HG02763 (cell line): ENCODE measurements around the gene LIN7B.
A peak's percentile ranks its signal among the peaks of the same experiment; 100 is the strongest.
"Not testable (repeated sequence)": the region's sequence is repeated elsewhere in the genome, so short reads cannot be mapped to it uniquely, and the experiment has no call there.

Experiments used
- ATAC-seq: cut with Tn5 transposase; IDR thresholded peaks from one replicate; pipeline ENCODE4 v1.9.1; 2021; ENCODE audit warnings: mild to moderate bottlenecking, moderate library complexity; ENCODE audit not compliant: unreplicated experiment

Gene LIN7B

DNA sequence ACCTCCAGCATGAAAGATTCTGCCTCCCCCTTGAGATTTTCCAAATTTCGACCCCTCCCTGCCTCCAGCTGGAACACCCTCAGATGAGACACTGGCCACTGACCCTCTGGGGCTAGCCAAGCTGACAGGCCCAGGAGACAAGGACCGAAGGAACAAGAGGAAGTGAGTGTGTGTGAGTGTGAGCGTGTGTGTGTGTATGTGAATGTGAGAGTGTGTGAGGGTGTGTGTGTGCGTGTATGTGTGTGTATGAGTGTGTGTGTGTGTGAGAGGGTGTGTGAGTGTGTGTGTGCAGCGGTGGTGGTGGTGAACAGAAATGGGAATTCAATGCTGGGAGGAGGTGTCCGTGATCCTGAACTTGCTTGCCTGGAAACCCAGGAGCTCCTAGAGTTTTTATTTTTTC, 27.2 kb downstream of the LIN7B start:
- ATAC-seq, result no peak

DNA sequence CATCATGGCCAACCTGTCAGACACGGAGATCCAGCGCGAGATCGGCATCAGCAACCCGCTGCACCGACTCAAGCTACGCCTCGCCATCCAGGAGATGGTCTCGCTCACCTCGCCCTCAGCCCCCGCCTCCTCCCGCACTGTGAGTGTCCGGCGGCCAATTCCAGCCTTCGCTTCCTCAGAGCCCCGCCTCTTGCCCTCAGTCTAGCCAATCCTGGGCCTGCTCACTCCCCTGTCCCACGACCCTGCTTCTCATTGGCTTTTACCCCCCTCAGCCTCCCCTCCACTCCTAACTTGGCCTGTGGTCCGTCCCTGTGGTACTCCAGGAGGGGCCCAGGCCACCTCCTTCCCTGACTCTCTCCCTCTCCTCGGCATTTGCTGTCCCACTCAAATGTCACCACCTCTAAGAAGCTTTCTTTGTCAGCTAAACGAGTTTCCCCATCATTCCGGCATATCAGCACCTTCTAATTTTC, 28.7 kb downstream of the LIN7B start:
- ATAC-seq, result peak; percentile 64

DNA sequence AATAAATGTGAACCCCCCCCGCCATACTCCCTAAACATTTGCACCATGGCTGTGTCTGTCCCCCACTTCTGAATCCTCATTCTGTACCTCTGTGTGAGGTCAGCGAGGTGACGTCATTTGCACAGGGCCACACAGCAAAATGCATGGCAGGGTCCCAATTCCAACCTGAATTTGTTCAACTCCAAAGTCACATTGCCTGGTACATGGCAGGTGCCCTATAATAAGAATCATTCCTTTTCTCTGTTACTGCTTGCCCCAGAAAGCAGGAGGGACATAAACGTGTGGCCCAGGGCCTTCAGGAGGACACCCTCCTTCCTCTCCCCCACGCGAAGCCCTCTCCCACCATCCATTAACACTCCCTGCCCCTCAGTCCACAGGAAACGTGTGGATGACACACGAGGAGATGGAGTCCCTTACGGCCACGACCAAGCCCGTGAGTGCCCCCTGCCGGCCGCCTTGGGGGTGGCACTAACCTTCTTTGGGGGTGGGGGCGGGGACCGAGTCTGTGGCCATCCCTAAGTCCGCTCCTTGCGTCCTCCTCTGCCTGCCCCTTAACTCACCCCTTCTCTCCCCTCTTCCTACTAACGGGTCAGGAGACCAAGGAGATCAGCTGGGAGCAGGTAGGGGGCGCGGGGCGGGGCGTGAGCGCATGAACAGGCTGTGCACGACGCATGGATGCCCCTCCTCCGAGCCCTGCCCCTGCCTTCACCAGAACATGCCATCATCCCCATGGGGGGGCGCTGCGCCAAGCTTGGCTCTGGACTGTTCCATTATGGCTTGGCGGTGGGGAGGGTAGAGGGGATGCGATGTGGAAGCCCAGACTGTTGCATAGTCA, 31.6 kb downstream of the LIN7B start:
- no peak for ATAC-seq

DNA sequence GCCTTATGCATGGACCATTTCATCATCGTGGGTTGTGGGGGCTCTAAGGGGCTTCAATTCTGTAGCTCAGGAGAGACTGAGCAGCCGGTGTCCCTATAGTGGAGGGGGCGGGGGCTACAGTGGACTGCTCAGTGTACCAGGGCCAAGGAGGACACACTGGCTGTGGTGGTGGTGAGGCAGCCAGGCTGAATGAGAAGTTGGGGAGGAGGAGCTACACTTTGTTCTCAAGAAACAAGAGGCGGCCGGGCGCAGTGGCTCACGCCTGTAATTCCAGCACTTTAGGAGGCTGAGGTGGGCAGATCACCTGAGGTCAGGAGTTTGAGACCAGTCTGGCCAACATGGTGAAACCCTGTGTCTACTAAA, 32.2 kb downstream of the LIN7B start:
- ATAC-seq, result not testable (repeated sequence)

DNA sequence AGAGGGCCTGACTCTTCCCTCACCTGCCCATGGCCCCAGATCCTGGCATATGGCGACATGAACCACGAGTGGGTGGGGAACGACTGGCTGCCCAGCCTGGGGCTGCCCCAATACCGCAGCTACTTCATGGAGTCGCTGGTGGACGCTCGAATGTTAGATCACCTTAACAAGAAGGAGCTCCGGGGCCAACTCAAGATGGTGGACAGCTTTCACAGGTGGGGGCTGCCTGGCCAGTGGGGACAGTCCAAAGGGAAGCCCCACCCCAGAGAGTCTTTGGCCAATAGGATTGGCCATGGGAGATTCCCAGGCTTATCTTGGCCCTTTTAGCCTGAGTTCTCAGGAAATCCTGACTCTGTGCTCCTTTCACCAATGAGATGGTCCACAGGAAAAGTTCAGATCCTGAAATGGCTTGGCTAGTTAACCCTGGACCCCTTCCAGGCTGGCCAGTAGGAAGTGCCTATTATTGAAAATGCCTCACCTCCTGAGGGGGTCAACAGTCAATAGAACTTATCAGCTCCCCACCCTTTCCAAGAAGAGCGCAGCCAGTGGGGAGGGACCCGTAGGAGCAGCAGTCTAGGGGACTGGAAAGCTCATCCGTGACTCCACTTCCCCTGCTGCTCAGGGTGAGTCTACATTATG, 34.0 kb downstream of the LIN7B start:
- no peak for ATAC-seq

DNA sequence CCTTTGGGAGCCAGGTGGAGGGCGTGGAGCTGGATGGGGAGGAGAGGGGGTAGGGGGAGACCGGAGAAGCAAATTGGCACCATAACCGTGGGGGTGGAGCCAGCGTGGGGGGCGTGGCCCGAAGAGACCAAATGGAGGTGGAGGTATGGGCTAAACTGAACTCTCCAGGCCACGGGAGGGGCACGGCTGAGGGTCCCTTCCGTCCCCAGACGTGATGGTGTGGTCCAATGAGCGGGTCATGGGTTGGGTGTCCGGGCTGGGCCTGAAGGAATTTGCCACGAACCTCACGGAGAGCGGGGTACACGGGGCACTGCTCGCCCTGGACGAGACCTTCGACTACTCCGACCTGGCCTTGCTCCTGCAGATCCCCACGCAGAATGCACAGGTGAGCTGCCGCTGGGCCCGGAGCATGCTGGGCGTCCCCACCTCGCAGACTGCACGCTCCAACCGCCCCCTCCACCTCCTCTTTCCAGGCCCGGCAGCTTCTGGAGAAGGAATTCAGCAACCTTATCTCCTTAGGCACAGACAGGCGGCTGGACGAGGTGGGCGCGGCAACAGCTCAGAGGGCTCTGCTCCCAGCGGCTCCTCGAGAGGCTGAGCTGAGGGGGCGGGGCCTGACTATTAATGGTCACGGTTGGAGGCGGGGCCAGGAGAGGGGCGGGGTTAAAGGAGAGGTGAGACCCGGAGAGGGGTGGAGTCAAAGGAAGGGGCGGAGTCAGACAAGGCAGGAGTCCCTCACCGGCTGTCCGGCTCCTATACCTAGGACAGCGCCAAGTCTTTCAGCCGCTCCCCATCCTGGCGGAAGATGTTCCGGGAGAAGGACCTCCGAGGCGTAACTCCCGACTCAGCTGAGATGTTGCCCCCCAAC, 34.8 kb downstream of the LIN7B start:
- ATAC-seq, result no peak

DNA sequence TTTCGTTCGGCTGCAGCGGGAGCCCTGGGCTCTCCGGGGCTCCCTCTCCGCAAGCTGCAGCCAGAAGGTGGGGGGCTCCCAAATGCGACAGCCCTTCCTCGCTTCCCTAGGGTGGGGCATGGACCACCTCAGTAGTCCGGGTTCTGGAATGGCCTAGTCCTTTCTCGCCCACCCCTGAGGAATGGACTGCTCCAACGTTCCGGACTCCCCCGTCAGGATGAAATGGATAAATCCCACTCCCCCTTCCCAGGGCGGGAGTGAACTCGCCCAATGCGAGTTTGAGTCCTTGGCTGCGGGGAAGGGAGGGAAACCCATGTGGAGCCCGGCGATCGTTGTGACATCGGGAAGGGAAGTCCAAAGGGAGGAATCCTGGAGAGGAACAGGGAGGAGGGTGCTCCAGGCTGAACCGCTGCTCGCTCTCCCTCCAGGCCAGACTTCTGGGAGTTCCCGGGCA, 35.5 kb downstream of the LIN7B start:
- no peak for ATAC-seq

DNA sequence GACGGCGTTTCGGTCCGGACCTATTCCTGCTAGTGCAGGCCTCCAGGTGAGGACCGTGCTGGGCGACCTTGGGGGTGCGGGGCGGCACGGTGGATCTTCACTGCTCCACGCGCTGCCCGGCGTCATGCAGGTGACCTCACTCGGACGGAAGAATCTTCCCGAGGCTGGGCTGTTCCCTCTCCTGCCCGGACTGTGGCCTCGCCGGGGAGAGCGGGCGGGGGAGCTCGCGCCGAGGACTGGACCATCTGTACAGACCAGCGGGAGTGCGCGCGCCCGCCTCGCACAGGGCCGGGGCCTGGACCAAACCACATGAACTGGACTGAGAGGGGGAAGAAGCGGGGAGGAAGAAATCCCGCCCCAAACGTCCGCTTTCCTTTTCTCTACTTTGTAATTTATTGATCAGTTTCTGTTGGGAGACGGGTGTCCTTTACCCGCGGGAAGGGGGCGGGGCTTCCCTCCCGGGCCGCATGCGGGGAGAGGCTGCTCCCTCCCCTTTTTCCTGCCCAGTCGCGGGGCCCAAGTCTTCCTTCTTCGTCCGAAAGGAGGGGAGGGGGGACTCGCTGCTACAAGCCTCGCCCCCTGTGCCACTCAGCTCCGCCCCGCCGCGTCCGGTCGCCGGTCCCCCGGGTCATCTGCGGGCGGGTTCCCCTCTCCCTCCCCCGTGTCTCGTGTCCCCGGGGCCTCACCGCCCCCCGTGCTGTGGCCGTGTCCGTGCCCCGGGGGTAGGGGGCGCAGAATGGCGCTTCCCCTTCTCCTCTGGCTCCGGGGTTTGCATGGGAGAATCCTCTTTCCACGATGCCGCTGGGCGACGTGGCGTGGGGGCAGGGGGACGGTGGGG, 36.2 kb downstream of the LIN7B start:
- ATAC-seq, result no peak

DNA sequence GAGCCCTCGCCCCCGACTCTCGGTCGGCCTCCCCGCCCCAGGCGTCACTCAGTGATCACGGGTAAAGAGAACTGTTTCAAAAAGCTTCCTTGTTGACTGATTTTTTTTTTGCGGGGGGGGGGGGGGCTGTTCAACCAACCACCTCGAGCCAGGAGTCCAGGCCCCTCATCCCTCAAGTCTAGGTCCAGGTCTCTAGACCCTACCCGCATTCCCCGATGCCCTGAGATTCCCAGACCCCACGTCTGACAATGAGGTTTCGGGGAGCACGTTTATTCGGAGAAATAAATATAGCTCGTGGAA, 36.7 kb downstream of the LIN7B start:
- ATAC-seq, result no peak

DNA sequence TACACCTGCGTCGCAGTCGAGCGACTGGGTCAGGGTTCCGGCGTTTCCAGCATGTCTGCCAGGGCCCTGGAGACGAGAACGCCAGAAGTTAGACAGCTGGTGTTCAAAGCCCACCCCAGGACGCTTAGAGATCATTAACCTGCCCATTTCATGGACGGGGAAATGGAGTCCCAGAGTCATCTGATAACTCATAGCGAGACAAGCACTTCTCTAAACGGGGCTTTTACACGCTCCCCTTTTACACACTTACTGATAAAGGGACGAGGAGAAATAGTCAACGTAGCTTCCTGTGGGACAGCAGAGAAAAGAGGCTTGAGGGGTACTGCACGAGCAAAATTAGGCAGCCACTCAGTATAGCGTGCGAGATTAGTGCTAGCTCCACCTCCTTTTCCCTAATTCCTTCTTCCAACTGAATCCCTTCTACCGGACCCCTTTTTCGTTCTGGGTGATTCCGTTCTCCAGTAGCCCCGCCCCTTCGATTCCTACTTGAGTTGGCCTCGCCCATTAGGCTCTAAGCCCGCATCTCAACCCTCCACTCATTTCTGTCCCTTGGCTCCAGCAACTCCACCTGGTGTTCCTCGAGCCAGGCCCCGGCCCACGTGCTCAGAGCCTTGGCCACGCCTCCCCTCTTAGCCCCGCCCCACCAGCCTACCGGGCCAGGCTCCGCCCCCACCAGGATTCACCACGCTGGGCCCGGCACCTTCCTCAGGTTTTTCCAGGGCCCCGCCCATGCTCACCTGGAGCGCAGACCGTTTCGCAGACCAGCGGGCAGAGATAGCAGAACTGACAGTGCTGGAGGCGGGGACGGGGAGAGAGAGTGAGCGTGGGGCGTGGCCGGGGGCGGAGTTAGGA, 37.3 kb downstream of the LIN7B start:
- ATAC-seq, result no peak

DNA sequence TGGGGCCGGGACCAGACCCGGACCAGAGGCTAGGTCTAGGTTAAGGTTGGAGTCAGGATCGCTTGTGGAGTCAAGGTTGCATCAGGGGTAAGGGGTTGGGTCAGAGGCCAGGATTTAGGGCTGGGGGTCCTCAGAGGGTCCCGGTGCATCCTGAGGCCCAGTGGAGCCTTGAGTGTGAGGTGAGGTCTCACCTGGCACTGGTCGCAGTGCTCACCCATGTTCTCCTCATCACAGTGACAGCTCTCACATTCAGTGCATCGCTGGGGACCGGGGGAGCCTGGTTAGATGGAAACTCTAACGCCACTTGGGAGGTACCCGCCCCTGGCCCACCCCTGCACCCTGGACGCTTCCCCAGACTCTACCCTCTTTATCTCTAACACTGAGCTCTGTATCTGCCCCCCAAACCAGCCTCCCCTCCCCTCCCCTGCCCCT, 38.0 kb downstream of the LIN7B start:
- no peak for ATAC-seq

DNA sequence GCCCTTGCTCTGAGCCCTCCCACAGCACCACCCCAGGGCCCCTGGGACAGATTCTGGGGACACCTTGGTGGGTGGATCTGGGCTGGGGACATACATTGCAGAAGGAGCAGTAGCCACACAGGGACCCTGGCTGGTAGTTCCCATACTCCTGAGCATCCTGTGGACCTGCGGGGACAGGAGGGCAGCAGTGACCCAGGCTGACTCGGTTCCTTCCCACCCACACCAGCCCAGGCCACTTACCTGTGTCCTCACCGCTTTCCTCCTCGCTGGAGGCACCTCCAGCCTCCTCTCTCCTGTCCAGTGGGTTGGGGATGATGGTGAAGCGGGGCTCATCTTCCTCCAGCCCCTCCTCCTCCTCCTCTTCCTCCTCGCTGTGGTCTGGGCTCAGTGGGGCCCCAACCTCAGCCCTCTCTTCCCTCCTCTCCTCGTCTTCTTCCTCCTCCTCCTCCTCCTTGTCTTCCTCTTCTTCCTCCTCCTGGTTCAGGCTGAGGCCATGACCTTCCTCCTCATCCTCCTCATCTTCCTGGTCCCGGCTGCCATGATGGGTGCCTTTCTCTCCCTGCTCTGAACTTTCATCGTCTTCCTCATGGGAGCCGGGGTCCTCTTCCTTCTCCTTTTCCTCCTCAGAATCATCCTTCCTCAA, 39.1 kb downstream of the LIN7B start:
- no peak for ATAC-seq

DNA sequence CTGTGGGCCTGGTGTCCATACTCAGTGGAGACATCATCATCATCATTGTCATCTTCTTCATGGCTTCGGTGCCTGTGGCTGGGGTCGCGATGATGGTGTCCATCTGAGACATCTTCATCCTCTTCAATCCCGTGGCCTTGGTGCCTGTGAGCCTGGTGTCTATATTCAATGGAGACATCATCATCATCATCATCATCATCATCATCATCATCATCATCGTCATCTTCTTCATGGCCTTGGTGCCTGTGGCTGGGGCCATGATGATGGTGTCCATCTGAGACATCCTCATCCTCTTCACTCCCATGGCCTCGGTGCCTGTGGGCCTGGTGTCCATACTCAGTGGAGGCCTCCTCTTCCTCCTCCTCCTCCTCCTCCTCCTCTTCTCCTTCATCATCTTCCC, 40.1 kb downstream of the LIN7B start:
- ATAC-seq, result no peak

DNA sequence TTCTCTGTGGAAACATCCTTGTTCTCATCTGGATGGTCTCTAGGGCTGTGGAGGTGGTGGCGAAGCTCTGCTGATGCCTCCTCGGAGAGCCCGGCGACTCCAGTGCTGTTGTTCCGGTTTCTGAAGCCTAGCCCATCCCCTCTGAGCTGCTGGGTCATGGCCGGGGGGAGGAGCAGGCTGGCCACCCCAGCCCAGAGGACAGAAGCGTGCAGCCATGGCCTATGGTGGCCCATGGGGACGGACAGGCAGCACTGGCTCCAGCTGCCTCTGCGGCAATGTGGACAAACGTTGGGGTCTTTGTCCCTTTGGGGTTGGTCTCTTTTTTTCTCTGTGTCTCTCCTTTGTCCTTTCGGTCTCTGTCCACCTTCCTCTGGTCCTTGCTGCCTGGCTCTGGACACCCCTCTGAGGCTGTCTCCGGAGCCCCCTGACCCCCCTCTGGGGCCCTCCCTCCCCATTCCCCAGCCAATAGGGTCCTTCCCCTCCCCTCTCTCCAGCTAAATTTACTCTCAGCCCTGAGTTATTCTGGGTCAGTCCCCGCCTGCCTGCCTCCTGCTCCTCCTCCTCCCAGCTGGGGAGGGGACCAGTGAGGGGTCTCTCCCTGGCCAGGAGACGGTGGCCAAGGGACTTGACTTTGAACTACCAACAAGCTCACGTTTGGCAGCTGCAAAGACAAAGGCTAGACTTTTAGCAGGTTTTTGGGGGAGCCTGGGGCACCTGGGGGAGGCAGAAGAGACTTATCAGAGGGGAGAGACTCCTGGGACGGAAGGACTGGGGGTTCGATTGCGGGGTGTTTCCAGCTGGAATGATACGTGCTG, 41.0 kb downstream of the LIN7B start, which contains the start of gene HRC:
Gene HRC, minus strand, starts transcription at position 392 of the 815 bp plus-strand sequence. Its CDS starts 159 bp downstream, at position 233.
- ATAC-seq, result no peak

DNA sequence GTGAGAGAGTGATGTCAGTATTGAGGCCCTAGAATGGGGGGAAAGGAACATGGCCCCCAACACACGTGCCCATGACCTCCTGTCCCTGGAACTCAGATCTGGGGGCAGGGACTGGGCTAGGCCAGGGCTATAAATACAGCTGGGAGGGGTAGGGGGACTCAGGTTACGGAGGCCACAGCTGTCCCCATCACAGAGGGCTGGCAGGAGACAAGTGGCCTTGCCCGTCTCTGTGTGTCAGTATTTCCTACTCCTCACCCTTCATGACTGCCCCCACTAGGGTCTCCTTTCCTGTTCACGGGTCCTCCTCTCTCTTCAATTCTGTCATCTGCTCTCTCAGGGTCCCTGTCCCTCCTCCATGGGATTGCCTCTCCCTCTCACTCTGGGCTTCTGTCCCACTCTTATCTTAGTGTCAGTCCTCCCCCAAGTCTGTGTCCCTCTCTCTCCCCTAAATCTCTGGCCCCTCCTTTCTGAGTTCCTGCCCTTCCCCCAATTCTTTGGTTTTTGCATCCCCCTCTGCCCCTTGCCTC, 41.7 kb downstream of the LIN7B start:
- ATAC-seq, result no peak

DNA sequence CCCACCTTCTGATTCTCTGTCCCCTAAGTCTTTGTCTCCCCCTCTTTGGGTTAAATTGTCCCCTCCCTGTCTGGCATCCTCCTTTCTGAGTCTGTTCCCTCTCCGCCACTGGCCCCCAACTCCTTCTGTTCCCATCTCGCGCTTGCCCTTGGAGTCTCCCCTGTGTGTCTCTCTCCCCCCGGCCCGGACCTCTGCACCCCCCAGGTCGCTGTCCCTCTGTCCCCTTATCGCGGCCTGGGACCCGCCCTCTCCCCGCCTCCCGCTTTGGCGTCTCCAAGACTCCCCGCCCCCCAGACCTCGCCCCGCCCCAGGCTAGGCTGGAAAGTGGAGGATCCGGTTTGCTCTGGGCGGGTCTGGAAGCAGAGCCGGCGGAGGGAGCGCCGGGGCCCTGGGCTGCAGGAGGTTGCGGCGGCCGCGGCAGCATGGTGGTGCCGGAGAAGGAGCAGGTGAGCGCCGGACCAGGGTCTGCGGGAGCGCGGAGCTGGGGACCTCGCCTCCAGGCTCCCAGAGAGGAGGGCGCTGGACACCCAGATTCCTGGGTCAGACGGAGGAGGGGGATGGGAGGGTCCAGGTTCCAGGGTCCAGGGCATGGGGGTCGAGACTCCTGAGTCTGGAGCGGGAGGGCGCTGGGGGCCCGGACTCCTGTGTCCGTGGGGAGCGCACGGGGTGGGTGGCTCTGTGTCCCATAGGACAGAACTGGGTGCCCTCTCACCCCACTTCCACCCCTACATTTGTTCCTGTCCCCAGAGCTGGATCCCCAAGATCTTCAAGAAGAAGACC, 43.5 kb downstream of the LIN7B start, which contains the start of gene TRPM4:
Gene TRPM4, plus strand, starts transcription at position 348 of the 780 bp plus-strand sequence. Its CDS starts 75 bp downstream, at position 423.
- no peak for ATAC-seq
